CD4-positive, alpha-beta T cell treated with Interleukin-6 at 100 ng/mL for 8 hours (primary cell): ENCODE results near the gene KDELR3.

ENCODE experiments used
- DNase-seq: peaks from one replicate; pipeline ENCODE4 v3.0.0-alpha.2; 2020; ENCODE audit warnings: mixed read lengths, low spot score

KDELR3 gene

GRCh38 chr22:38519453-38520250 is 51.8 kb downstream of the KDELR3 start:
- no peak for DNase-seq

- no peak for DNase-seq
Measured at GRCh38 chr22:38523029-38523428, 55.1 kb downstream of the KDELR3 start.

GRCh38 chr22:38523479-38523878 is 55.6 kb downstream of the KDELR3 start:
- DNase-seq, result no peak

DNA sequence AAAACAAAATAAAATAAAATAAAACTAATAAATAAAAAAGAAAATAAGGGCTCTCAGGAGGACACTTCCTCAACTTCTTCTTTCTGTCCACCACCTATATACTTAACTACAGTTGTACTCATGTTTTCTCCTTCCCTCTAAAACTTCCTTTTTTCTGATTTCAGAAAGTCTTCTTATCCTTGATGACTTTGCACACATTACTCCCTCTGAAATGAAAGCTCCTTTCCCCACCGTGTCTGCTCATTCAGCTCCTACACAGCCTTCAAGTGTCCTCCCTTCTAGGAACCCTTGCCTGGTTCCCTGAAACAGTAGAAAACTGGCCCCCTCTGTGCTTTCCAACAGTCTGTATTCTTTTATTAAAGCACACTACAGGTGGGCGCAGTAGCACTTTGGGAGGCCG is 56.5 kb downstream of the KDELR3 start:
- DNase-seq, result no peak

DNA sequence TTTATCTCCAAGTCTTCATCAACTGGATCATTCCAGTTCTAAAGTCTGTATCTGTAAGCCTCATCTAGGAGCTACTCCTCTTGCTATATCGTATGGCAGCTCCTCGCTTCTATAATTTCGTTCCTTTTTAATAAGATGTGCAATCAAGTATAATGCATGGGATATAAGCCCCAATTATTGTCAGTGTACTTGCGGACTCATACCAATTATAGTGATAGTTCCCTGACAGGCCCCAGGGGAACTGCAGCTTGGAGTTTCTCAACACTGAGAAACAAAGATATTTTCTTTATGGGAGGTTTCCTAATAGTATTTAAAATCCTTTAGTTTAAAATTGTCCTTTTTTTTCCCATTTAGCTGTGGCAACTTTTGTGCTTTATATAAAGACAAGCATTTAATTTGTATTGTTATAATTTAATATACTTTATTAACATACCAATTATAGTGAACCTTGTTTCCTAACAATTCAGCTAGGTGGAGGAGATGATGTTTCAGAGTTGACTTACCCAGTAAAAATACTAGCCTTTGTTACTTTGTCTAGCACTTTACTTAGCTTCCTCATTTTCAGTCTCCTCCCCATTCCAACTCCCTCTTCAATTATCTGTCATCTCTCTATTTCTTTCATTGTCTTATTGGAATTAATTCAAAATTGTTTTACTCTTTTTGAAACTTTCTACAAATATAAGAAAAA is 63.5 kb downstream of the KDELR3 start:
- no peak for DNase-seq
